ENCODE results near the gene PPP1R16B. TPM values are rescaled to one million over a fixed set of nuclear protein-coding genes. Genes with fewer than 3 reads are reported as not detected.
A peak's percentile ranks its signal among the peaks of the same experiment; 100 is the strongest.

PPP1R16B gene
- polyA plus RNA-seq, 4 donors: 0.89 to 11.9 (median 3.7) TPM

DNA sequence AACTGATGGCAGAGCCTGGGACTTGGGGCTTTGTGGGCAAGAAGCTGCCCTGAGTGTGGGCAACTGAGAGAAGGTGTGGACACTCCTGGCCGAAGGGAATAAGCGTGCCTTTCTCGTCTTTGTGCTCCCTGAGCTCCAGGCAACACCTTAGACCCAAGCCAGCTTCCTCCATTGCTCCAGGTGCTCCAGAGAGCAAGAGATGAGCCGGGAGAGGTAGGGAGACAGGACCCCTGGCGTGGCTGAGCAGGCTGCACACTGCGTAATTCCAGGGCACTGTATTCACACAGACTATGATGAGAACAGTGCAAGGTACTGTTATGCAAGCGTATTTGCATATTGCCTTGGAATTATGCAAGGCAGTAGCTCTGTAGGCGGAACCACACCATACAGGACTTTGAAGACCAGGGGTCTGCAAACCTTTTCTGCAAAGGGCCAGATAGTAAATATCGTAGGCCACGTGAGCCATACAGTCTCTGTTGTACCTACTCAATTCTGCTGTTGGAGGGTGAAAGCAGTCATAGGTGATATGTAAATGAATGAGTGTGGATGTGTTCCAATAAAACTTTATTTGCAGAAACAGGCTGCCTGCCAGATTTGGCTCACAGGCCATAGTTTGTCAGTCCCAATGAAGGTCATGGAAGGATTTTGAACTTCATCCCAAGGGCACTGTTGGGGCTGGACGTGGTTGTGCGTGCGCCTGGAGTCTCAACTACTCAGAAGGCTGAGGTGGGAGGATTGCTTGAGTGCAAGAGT lies 78.7 kb downstream of the PPP1R16B start:
- no peaks in the 10 kb centered on the region for H3K36me3 ChIP-seq (ENCODE audit: control insufficient read depth in 3 of 3, insufficient read depth in 2 of 3, low read depth in 1 of 3, low read length in 3 of 3)
- DNase-seq (no peak), FAIRE-seq (no peak)
- H3K4me1 ChIP-seq (ENCODE audit: control insufficient read depth in 3 of 3, insufficient read depth in 2 of 3, low read depth in 1 of 3, low read length in 2 of 3): no peaks in the 10 kb centered on the region
- H3K27me3 ChIP-seq (ENCODE audit: control insufficient read depth in 3 of 3, insufficient read depth in 3 of 3, low read length in 3 of 3): peaks cover 0 to 3% (median 0%) of the 10 kb centered on the region in 3 donors
- H3K9me3 ChIP-seq (ENCODE audit: control insufficient read depth in 2 of 2, insufficient read depth in 1 of 2, low read depth in 1 of 2, low read length in 1 of 2): no peaks in the 10 kb centered on the region
- H3K4me3 ChIP-seq (ENCODE audit: low read depth in 1 of 3, low read length in 3 of 3): no peak overlapping the region
- 85 to 88% (median 86%) methylated on average over 13 of the region's 13 CpGs for WGBS, 3 donors
- no peak overlapping the region for H3K27ac ChIP-seq (ENCODE audit: low read depth in 1 of 3, low read length in 2 of 3)

GRCh38 chr20:38885357-38885756 lies 79.9 kb downstream of the PPP1R16B start:
- H3K9me3 ChIP-seq (ENCODE audit: control insufficient read depth in 2 of 2, insufficient read depth in 1 of 2, low read depth in 1 of 2, low read length in 1 of 2): no peaks in the 10 kb centered on the region
- FAIRE-seq (no peak), DNase-seq (no peak)
- no peak overlapping the region for H3K27ac ChIP-seq (ENCODE audit: low read depth in 1 of 3, low read length in 2 of 3)
- H3K27me3 ChIP-seq (ENCODE audit: control insufficient read depth in 3 of 3, insufficient read depth in 3 of 3, low read length in 3 of 3): peaks cover 0 to 3% (median 0%) of the 10 kb centered on the region in 3 donors
- WGBS, 3 donors: 71 to 82% (median 73%) methylated on average over 6 of the region's 6 CpGs
- H3K4me1 ChIP-seq (ENCODE audit: control insufficient read depth in 3 of 3, insufficient read depth in 2 of 3, low read depth in 1 of 3, low read length in 2 of 3): no peaks in the 10 kb centered on the region
- no peak overlapping the region for H3K4me3 ChIP-seq (ENCODE audit: low read depth in 1 of 3, low read length in 3 of 3)
- H3K36me3 ChIP-seq (ENCODE audit: control insufficient read depth in 3 of 3, insufficient read depth in 2 of 3, low read depth in 1 of 3, low read length in 3 of 3): no peaks in the 10 kb centered on the region

- DNase-seq: no peak
- FAIRE-seq: no peak
- H3K27ac ChIP-seq (ENCODE audit: low read depth in 1 of 3, low read length in 2 of 3): no peak overlapping the region
- H3K9me3 ChIP-seq (ENCODE audit: control insufficient read depth in 2 of 2, insufficient read depth in 1 of 2, low read depth in 1 of 2, low read length in 1 of 2): no peaks in the 10 kb centered on the region
- 48 to 65% (median 64%) methylated on average over 12 to 13 of the region's 13 CpGs for WGBS, 3 donors
- no peaks in the 10 kb centered on the region for H3K4me1 ChIP-seq (ENCODE audit: control insufficient read depth in 3 of 3, insufficient read depth in 2 of 3, low read depth in 1 of 3, low read length in 2 of 3)
- H3K4me3 ChIP-seq (ENCODE audit: low read depth in 1 of 3, low read length in 3 of 3): no peak overlapping the region
- peaks cover 0 to under 1% (median 0%) of the 10 kb centered on the region in 3 donors for H3K27me3 ChIP-seq (ENCODE audit: control insufficient read depth in 3 of 3, insufficient read depth in 3 of 3, low read length in 3 of 3)
- H3K36me3 ChIP-seq (ENCODE audit: control insufficient read depth in 3 of 3, insufficient read depth in 2 of 3, low read depth in 1 of 3, low read length in 3 of 3): no peaks in the 10 kb centered on the region
Measured at GRCh38 chr20:38888059-38888831, 82.7 kb downstream of the PPP1R16B start.

- Histone ChIP-seq H3K36me3 (ENCODE audit: control insufficient read depth in 3 of 3, insufficient read depth in 2 of 3, low read depth in 1 of 3, low read length in 3 of 3) (no peaks in the 10 kb centered on the region), H3K27ac (ENCODE audit: low read depth in 1 of 3, low read length in 2 of 3) (no peak overlapping the region), H3K27me3 (ENCODE audit: control insufficient read depth in 3 of 3, insufficient read depth in 3 of 3, low read length in 3 of 3) (peaks cover 0 to 3% (median 0%) of the 10 kb centered on the region in 3 donors), H3K4me3 (ENCODE audit: low read depth in 1 of 3, low read length in 3 of 3) (no peak overlapping the region), H3K9me3 (ENCODE audit: control insufficient read depth in 2 of 2, insufficient read depth in 1 of 2, low read depth in 1 of 2, low read length in 1 of 2) (no peaks in the 10 kb centered on the region), H3K4me1 (ENCODE audit: control insufficient read depth in 3 of 3, insufficient read depth in 2 of 3, low read depth in 1 of 3, low read length in 2 of 3) (no peaks in the 10 kb centered on the region)
- DNase-seq (no peak), FAIRE-seq (no peak)
- 47 to 81% (median 64%) methylated on average over 2 of the region's 2 CpGs for WGBS, 3 donors
Measured at GRCh38 chr20:38889050-38889449, 83.6 kb downstream of the PPP1R16B start.

- Histone ChIP-seq H3K36me3 (ENCODE audit: control insufficient read depth in 3 of 3, insufficient read depth in 2 of 3, low read depth in 1 of 3, low read length in 3 of 3) (no peaks in the 10 kb centered on the region), H3K27ac (ENCODE audit: low read depth in 1 of 3, low read length in 2 of 3) (no peak overlapping the region), H3K4me3 (ENCODE audit: low read depth in 1 of 3, low read length in 3 of 3) (no peak overlapping the region), H3K9me3 (ENCODE audit: control insufficient read depth in 2 of 2, insufficient read depth in 1 of 2, low read depth in 1 of 2, low read length in 1 of 2) (no peaks in the 10 kb centered on the region), H3K27me3 (ENCODE audit: control insufficient read depth in 3 of 3, insufficient read depth in 3 of 3, low read length in 3 of 3) (peaks cover 0 to 3% (median 0%) of the 10 kb centered on the region in 3 donors), H3K4me1 (ENCODE audit: control insufficient read depth in 3 of 3, insufficient read depth in 2 of 3, low read depth in 1 of 3, low read length in 2 of 3) (no peaks in the 10 kb centered on the region)
- WGBS, 3 donors: 50 to 62% (median 52%) methylated on average over 13 of the region's 13 CpGs
- FAIRE-seq (no peak), DNase-seq (no peak)
Measured at GRCh38 chr20:38889792-38890496, 84.4 kb downstream of the PPP1R16B start.

DNA sequence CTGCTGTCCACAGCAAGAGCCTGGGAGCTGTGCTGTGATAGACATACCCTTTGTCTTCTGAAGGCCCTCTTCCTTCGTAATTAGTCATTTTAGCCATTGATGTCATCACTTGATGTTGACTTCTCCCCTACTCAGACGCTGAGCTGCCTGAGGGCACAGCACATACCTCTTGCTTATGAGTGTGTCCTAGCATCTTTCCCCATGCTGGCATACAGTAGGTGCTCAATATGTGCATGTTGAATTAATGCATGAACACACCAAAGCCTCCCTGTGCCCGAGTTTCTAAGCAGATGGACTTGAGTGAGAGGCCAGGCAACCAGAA lies 85.0 kb downstream of the PPP1R16B start:
- H3K36me3 ChIP-seq (ENCODE audit: control insufficient read depth in 3 of 3, insufficient read depth in 2 of 3, low read depth in 1 of 3, low read length in 3 of 3): no peaks in the 10 kb centered on the region
- no peak for FAIRE-seq
- H3K4me1 ChIP-seq (ENCODE audit: control insufficient read depth in 3 of 3, insufficient read depth in 2 of 3, low read depth in 1 of 3, low read length in 2 of 3): no peaks in the 10 kb centered on the region
- no peaks in the 10 kb centered on the region for H3K9me3 ChIP-seq (ENCODE audit: control insufficient read depth in 2 of 2, insufficient read depth in 1 of 2, low read depth in 1 of 2, low read length in 1 of 2)
- 61 to 65% (median 64%) methylated on average over 3 of the region's 3 CpGs for WGBS, 3 donors
- no peak overlapping the region for H3K27ac ChIP-seq (ENCODE audit: low read depth in 1 of 3, low read length in 2 of 3)
- peaks cover 0 to 3% (median 0%) of the 10 kb centered on the region in 3 donors for H3K27me3 ChIP-seq (ENCODE audit: control insufficient read depth in 3 of 3, insufficient read depth in 3 of 3, low read length in 3 of 3)
- DNase-seq: no peak
- H3K4me3 ChIP-seq (ENCODE audit: low read depth in 1 of 3, low read length in 3 of 3): no peak overlapping the region

DNA sequence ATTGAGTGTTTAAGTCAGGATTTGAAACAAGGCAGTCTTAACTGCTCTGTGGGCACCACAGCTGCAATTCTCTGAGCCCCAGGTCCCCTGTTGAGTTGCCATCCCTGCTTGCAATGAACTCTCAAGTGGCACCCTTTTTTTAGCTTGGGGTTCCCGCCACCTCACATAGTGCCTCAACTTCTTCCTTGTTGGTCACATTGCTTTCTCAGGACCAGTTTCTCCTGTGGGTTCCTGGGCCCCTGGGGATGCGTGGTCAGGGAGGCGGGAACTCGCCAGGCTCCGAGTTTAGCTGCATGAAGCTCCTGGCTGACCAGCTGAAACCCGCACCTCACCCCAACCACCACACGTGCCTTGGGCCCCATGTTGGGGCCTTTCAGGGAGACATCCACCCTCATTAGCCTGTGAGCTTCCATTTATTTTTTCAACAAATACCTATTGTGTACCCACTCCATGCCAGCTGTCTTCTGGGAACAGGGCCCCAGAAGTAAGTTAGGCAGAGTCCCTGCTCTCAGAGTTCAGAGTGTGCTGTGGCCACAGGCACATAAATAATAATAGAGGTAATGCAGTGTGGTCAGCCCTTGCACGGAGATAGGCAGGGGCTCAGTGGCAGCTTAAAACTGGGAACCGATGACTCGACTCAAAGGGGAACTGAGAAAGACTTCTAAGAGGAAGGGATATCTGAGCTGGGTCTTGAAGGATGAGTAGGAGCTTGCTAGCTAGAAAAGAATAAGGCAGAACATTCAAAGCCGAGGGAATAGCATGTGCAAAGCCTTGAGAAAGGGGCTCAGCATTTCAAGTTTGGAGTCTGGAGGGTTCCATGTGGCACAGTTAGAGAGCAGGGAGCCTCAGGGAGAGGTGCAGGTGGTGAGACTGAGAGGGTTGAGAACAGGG lies 86.8 kb downstream of the PPP1R16B start:
- no peak overlapping the region for H3K4me3 ChIP-seq (ENCODE audit: low read depth in 1 of 3, low read length in 3 of 3)
- FAIRE-seq: no peak
- H3K9me3 ChIP-seq (ENCODE audit: control insufficient read depth in 2 of 2, insufficient read depth in 1 of 2, low read depth in 1 of 2, low read length in 1 of 2): no peaks in the 10 kb centered on the region
- H3K27ac ChIP-seq (ENCODE audit: low read depth in 1 of 3, low read length in 2 of 3): peak overlapping the region in 1 of 3 donors; percentile 3
- 70 to 81% (median 75%) methylated on average over 11 of the region's 11 CpGs for WGBS, 3 donors
- no peaks in the 10 kb centered on the region for H3K36me3 ChIP-seq (ENCODE audit: control insufficient read depth in 3 of 3, insufficient read depth in 2 of 3, low read depth in 1 of 3, low read length in 3 of 3)
- no peak for DNase-seq
- H3K27me3 ChIP-seq (ENCODE audit: control insufficient read depth in 3 of 3, insufficient read depth in 3 of 3, low read length in 3 of 3): peaks cover 0 to 3% (median 0%) of the 10 kb centered on the region in 3 donors
- H3K4me1 ChIP-seq (ENCODE audit: control insufficient read depth in 3 of 3, insufficient read depth in 2 of 3, low read depth in 1 of 3, low read length in 2 of 3): no peaks in the 10 kb centered on the region

Measured in small intestine (tissue), 7 donors.